Left ventricle myocardium inferior (tissue), 1 donor: Measurements from ENCODE around the gene SMYD2. TPM values are rescaled to one million over a fixed set of nuclear protein-coding genes. Genes with fewer than 3 reads are reported as not detected.

Experiments
- DNase-seq: peaks from one replicate; pipeline ENCODE4 v3.0.0-alpha.2; 2020
- H3K27ac ChIP-seq: fragments of 200-600 bp; replicated peaks from 2 replicates; pipeline ENCODE4 v1.8.0; 2021
- H3K27me3 ChIP-seq: fragments of 200-600 bp; 2 replicates; pipeline ENCODE4 v1.8.0; 2021; ENCODE audit warnings: low read depth
- H3K36me3 ChIP-seq: fragments of 200-600 bp; 2 replicates; pipeline ENCODE4 v1.8.0; 2021
- H3K4me1 ChIP-seq: fragments of 200-600 bp; 2 replicates; pipeline ENCODE4 v1.8.0; 2021
- H3K4me3 ChIP-seq: fragments of 200-600 bp; 2 replicates; pipeline ENCODE4 v1.8.0; 2021; ENCODE audit warnings: mild to moderate bottlenecking, moderate library complexity
- H3K9me3 ChIP-seq: fragments of 200-600 bp; replicated peaks from 2 replicates; pipeline ENCODE4 v1.8.0; 2021
- intact Hi-C: fragments of 100-400 bp; cut with micrococcal nuclease; formaldehyde crosslinking; loops from one replicate; pipeline ENCODE4 v1.11.0; 2022
- total RNA-seq: library from RNA; stranded (reverse); fragmentation: NEBNext Ultra II Directional; extraction: Animal tissue kit (Norgen Biotek cat#: 25700); gene quantifications from one replicate; pipeline ENCODE4 v1.2.1, GENCODE V29; 2021
- TF ChIP-seq, protein P1 (sequence below): fragments of 200-600 bp; IDR thresholded peaks from 2 replicates; pipeline ENCODE4 v1.8.0; 2021; ENCODE audit warnings: antibody characterized with exemption, mild to moderate bottlenecking, borderline replicate concordance
- donor health status: DM: no; HTN: yes; CAD: no; lungs with severe emphysema.

SMYD2 gene
- total RNA-seq, 1 donor from 2014 or later: 247 TPM

- H3K9me3 ChIP-seq: no peaks in the 10 kb centered on the region
Observed at GRCh38 chr1:214364786-214365295, 83.9 kb downstream of the SMYD2 start.

DNA sequence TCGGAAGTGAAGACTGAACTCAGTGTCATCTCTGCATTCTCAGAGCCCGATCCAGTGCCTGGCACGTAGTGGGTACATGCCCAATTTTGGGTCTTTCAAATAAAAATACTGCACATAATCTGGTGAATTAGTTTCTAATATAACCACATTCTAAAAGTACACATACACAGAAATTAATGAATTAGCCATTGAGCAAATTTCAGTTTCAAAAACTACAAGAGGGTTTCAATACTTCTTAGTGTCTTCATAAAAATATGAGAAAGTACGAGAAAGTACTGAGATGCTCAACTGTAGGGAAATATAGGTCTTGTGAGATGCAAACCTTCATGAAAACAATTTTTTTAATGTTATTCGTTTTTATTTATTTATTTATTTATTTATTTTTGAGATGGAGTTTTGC lies 86.9 kb downstream of the SMYD2 start:
- TF ChIP-seq, protein P1, sequence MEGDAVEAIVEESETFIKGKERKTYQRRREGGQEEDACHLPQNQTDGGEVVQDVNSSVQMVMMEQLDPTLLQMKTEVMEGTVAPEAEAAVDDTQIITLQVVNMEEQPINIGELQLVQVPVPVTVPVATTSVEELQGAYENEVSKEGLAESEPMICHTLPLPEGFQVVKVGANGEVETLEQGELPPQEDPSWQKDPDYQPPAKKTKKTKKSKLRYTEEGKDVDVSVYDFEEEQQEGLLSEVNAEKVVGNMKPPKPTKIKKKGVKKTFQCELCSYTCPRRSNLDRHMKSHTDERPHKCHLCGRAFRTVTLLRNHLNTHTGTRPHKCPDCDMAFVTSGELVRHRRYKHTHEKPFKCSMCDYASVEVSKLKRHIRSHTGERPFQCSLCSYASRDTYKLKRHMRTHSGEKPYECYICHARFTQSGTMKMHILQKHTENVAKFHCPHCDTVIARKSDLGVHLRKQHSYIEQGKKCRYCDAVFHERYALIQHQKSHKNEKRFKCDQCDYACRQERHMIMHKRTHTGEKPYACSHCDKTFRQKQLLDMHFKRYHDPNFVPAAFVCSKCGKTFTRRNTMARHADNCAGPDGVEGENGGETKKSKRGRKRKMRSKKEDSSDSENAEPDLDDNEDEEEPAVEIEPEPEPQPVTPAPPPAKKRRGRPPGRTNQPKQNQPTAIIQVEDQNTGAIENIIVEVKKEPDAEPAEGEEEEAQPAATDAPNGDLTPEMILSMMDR: no peak
- no peak for DNase-seq
- no peak overlapping the region for H3K4me3 ChIP-seq
- H3K9me3 ChIP-seq: no peaks in the 10 kb centered on the region
- no peaks in the 10 kb centered on the region for H3K27me3 ChIP-seq
- peaks cover 42% of the 10 kb centered on the region for H3K4me1 ChIP-seq
- H3K36me3 ChIP-seq: peaks cover 46% of the 10 kb centered on the region
- intact Hi-C loops: no loop called here
- H3K27ac ChIP-seq: no peak overlapping the region

More at GRCh38 chr1:214364786-214365295, 83.9 kb downstream of the SMYD2 start:
- Histone ChIP-seq H3K27me3 (no peaks in the 10 kb centered on the region), H3K4me1 (peaks cover 48% of the 10 kb centered on the region), H3K36me3 (peaks cover 43% of the 10 kb centered on the region), H3K27ac (peak overlapping the region; percentile 86), H3K4me3 (no peak overlapping the region)
- no peak for DNase-seq
- intact Hi-C loops: no loop called here
- TF ChIP-seq, protein P1: no peak

- Histone ChIP-seq H3K4me1 (peaks cover 27% of the 10 kb centered on the region), H3K27me3 (no peaks in the 10 kb centered on the region), H3K36me3 (peaks cover 47% of the 10 kb centered on the region), H3K27ac (no peak overlapping the region), H3K4me3 (no peak overlapping the region), H3K9me3 (no peaks in the 10 kb centered on the region)
- DNase-seq: no peak
- TF ChIP-seq, protein P1: no peak
- intact Hi-C loops: no loop called here
Observed at GRCh38 chr1:214369364-214369763, 88.4 kb downstream of the SMYD2 start.

DNA sequence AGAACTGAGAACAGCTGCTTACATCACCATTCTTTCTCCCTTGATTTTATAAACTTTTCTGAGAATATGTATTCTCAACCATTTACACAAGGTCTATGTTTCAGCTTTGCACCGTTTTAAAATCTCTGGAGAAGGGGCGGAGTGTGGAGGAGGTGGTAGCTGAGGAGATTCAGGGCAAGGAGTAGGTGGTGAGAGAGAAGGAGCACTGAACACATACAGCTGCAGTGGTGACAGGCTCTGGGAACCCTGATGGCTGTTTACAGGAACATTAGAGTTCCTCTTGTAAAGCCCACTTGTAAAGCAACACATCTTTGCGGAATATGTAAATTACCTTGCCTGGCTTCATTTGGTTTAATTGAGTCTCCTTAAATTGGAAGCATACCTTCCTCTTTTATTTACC lies 89.7 kb downstream of the SMYD2 start:
- peaks cover 19% of the 10 kb centered on the region for H3K4me1 ChIP-seq
- H3K27me3 ChIP-seq: no peaks in the 10 kb centered on the region
- no peak overlapping the region for H3K4me3 ChIP-seq
- H3K36me3 ChIP-seq: peaks cover 52% of the 10 kb centered on the region
- no peaks in the 10 kb centered on the region for H3K9me3 ChIP-seq
- intact Hi-C loops: no loop called here
- TF ChIP-seq, protein P1: no peak
- DNase-seq: no peak
- H3K27ac ChIP-seq: no peak overlapping the region

DNA sequence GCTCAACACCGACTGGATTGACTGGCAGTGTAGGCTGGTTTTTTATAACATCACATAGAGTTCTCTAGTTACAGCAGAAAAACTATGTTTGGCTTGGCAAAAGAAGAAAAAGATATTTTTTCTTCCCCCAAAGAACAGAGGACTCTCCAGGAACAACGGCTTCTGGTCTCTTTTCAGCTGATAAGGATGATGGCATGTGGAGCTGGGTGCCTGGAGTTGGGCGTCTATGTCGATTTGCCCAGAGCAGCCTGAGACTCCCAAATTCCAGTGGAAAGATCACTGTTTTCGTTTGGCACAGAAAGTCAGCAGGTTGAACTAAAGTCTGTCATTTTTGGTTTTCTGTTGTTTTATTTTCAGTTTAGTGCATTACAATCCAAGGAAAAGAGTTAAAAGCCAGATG lies 91.1 kb downstream of the SMYD2 start:
- intact Hi-C loops: no loop called here
- peaks cover 59% of the 10 kb centered on the region for H3K36me3 ChIP-seq

More for the DNA sequence above, 91.1 kb downstream of the SMYD2 start:
- TF ChIP-seq, protein P1: no peak
- Histone ChIP-seq H3K4me3 (no peak overlapping the region), H3K27me3 (no peaks in the 10 kb centered on the region), H3K4me1 (peaks cover 19% of the 10 kb centered on the region), H3K9me3 (no peaks in the 10 kb centered on the region), H3K27ac (peak overlapping the region; percentile 44)
- no peak for DNase-seq
